Stimulated activated CD8-positive, alpha-beta memory T cell treated with anti-CD3 and anti-CD28 coated beads, Interleukin-12 subunit alpha, Interleukin-12 subunit beta, amount 100 ng/mL, for 24 hours (primary cell): ENCODE data around the gene TMEM236.

ENCODE experiments used
- DNase-seq: peaks from one replicate; pipeline ENCODE4 v3.0.0-alpha.2; 2020; ENCODE audit errors: extremely low read depth

The TMEM236 gene

GRCh38 chr10:17740668-17741067 is 11.3 kb upstream of the TMEM236 start:
- DNase-seq = no peak

- DNase-seq = peak; percentile 19
Measured at GRCh38 chr10:17742918-17743317, 9.1 kb upstream of the TMEM236 start.

- no peak for DNase-seq
Measured at GRCh38 chr10:17743437-17743836, 8.6 kb upstream of the TMEM236 start.

GRCh38 chr10:17744341-17744861 is 7.6 kb upstream of the TMEM236 start:
- no peak for DNase-seq

- DNase-seq = no peak
Measured at GRCh38 chr10:17747883-17748550, 4.0 kb upstream of the TMEM236 start.

DNA sequence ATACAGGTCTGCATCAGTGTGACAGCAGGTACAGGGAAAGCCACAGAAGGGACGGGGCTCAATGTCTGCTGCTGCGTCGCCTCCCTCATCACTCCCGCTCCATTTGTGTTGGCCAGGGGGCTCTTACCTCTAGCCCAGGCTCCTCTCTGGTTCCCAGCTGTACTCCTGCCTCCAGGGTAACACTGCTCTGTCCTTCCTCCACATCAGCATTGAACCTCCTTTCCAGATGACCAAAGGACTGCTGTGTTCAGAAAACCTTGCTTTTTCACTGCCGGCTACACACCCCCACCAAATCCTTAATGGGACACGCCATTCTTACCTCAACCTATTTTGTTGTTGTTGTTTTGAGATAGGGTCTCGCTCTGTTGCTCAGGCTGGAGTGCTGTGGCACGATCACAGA is 2.1 kb upstream of the TMEM236 start:
- no peak for DNase-seq

DNA sequence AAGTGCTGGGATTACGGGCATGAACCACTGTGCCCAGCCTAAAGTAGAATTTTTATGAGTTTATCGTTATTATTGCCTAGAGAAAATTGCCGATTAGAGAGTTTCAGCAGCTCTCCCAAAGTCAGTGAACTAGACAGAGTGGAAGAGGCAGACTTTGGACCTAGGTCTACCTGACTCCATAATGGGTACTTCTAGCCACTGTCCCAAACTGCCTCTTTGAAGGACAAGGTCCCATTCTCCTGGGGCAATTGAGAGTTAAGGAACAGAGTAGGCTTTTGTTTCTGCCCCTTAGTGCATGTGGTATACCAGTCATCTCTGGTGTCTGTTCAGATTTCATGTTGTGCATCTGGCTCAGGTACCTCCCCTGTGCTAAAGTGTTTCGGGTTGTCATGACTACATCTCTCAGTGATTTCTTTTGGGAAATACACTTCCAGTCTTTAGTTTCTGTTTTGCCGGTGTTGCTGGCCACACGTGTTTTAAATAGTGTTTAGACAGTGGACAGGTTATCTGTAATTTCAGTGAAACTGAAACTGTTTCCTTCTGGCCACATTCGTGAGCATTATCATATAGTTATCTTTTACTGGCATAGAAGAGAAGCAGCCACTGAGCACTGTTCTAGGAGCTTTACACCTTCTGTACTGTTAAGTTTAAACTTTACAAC is 4.7 kb downstream of the TMEM236 start:
- DNase-seq = no peak

- no peak for DNase-seq
Measured at GRCh38 chr10:17758200-17758599, 6.2 kb downstream of the TMEM236 start.

DNA sequence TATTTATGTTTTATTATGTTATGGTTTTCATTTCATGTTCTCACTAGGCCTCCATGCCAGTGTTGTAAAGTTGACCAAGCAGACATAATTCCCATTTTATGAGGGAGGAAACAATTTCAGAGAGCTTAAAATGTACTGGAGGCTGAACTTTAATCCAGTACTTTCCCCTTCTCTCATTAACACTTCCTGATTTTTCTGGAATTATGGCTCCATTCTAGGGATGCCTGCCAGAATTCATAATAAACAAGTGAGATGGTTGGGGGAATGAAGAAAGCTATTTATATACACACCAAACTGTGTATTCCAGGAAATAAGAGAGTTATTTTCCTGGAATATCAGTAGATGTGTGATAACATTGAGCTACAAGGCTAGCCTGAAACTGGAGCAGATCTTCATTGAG is 6.9 kb downstream of the TMEM236 start:
- no peak for DNase-seq

DNA sequence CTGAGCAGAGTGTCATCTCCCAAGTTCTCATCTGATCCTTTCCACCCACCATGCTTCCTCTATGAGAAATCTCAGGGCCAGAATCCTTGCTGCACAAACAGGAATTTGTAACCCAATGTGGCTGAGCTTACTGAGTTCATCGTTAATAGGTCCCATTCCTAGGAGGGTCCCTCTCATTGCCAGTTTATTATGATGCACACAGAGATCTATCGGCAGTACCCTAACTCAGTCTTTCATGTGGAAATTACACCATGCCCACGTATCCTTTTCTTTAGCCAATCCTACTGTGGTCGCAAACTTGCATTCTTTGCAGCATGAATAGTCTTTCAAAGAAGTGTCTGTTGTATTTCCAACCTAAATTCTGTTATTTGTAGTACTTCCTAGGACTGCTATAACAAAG is 12.1 kb downstream of the TMEM236 start:
- no peak for DNase-seq

GRCh38 chr10:17765602-17766001 is 13.6 kb downstream of the TMEM236 start:
- DNase-seq = no peak

- no peak for DNase-seq
Measured at GRCh38 chr10:17766731-17767130, 14.7 kb downstream of the TMEM236 start.

DNA sequence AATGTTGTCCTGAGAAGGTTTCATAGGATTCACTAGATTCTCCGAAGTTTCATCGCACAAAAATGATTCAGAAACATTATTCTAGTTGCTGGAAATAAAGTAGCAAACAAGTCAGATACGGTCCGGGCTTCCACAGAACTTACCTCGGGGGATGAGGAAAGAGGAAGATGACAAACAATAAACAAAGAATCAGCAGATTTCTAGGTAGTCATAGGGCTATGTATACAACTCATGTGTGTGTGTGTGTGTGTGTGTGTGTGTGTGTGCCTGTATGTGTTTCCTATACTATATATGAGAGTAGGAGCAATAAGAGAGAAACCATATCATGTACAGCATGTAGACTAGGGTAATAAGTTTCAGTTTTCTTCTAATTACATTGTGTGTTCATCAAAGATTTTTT is 16.5 kb downstream of the TMEM236 start:
- DNase-seq = no peak

DNA sequence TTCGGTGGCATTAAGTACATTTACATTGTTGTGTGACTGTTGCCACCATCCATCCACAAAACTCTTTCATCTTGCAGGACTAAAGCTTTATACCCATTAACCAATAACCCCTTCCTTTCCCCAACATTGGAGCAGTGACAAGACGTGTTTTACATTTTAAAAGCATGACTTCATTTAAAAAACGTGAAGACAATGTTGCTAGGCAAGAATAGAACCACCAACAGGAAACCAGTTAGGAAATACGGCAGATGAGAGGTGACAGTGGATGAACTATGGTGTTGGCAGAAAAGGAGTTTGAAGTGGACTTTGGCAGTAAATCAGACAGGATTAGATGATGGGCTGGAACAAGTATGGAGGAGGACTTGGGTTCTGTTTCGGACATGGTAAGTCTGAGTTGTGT is 17.0 kb downstream of the TMEM236 start:
- no peak for DNase-seq

GRCh38 chr10:17771017-17771416 is 19.0 kb downstream of the TMEM236 start:
- DNase-seq = no peak

DNA sequence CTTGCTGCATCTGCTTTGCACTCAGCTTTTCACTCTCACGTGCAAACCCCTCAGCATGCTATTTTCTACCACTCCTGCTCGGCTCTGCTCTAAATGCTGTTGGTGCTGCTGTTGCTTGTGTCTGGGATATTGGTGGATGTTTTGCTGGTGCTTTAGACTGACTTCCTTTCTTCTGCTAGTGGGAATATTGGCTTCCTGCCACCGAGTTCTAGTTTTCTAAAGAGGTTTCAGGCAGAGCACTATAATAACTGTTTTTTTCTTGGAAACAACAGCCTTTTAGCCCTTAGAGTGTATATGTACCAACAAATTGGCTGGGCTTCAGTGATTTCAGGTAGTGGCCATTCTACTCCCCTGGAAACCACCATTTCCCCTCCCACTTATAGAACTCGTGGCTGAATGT is 27.8 kb downstream of the TMEM236 start:
- DNase-seq = no peak

DNA sequence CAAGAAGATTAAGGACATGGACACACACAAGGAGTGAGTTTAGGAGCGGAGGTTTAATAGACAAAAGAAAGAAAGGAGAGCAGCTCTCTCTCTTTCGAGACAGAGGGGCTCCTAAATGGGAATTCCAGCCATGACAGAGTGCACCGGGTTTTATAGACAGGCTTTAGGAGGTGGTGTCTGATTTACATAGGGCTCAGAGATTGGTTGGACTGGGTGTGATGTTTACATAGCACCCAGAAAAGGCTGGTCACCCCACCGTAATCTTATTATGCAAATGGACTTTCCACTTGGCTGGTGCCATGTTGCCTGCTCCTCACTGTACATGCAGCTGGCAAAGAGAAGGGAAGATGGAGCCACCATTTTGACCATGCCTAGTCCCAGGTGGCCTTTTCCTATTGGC is 28.7 kb downstream of the TMEM236 start:
- DNase-seq = no peak

- DNase-seq = no peak
Measured at GRCh38 chr10:17781856-17782255, 29.9 kb downstream of the TMEM236 start.

DNA sequence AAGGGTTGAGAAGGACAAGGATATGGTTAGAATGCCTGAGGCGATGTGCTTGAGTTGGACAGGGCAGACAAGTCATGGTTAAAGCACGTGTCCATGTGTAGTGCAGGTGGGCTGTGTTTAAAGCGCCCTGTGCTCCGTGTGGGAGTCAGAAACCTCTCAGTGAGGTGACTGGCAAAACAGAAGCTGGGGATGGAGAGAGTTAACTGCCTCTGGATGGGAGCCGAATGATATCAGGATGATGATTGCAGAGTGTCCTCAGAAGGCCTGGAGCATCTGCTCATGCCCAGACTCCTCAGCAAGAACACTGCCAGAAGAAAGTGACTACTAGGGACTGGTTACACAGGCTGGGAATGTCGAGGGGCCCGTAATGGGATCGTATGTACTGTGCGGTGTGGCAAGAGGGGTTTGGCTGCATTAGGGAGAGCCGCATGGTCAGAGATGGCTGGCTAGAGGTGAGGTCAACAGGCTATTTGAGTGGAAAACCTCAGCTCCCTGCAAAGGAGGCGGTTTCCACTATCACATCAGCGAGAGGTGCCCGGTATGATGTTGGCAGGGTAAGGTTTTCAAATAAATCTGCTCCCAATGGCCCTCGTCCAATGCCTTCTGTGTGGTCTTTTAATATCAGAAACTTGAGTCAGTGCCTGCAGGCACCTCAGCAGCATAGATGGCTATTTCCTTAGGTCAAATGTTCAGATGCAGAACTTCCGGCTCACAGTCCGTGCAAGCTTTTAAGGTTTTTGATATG is 31.1 kb downstream of the TMEM236 start:
- DNase-seq = no peak

DNA sequence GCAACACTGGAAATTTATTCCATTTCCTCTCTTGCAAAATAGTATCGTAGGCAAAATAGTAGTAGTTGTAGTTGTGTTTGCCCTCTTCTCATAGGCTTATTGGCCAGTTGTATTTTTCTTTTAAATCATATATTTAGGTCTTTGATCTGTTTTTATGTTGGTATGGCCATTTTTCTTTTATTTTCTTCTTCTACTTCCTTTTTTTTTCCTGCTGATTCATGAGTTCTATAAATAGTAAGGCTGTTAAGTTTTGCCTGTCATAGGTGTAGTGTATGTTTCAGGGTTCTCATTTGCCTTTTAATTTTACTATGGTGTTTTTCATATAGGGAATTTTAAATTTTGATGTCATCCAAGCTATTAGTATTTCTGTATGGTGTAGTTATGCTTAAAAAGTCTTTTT is 31.8 kb downstream of the TMEM236 start:
- no peak for DNase-seq

- no peak for DNase-seq
Measured at GRCh38 chr10:17784688-17785087, 32.7 kb downstream of the TMEM236 start.

DNA sequence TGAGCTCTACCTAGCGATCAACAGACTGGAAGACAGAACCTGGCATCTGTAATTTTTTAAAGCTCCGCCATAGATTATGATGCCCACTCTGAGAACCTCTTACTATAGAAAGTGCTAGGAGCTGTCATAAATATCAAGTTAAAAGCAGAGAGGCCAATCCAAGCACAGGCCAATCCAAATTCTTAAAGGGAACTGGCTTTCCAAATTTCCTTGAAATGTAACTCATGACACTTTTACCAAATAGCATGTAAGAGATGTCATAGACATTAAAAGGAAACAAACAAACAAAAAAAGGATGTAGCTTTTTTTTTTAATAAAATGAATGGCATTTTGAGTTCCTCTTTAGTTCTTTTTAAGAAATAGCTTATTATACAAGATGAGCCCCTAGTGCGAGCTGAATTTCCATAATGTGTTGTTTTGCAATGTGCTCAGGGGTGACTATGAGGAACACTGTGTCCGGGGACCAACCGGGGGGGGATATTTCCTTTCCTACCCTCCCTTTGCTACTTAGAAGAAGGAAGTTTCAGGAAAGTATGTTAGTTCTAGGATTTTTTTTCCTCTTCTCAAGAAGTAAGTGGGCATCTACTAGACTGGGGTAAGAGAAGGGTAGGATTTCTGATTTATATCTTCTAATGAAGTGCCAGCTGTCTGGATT is 33.4 kb downstream of the TMEM236 start:
- DNase-seq = no peak
